HCT116 (cell line): ENCODE measurements around the gene ADAMTS15. TPM values are rescaled to one million over a fixed set of nuclear protein-coding genes. Genes with fewer than 3 reads are reported as not detected.

Experiments
- ATAC-seq: fragments of 200-7000 bp; cut with Tn5 transposase; 2 replicates; pipeline ENCODE4 v1.9.1; 2020; ENCODE audit warnings: mild to moderate bottlenecking, moderate library complexity
- BruUV-seq: library from RNA; stranded (reverse); fragments of 400-500 nt; replicated peaks from 2 replicates; lab custom pipeline; 2021; lab: Mats Ljungman, UMichigan
- CTCF ChIA-PET: fragments of 300-600 bp; sonication (Branson Sonifier 250); formaldehyde crosslinking; loops from one replicate; lab custom pipeline; 2021; ENCODE audit warnings: antibody characterized with exemption; lab: Charles Lee
- POLR2A ChIA-PET: fragments of 300-600, 350-600 bp; sonication (Branson Sonifier 250); formaldehyde crosslinking; loops from one replicate; lab custom pipeline; 2021; ENCODE audit warnings: antibody characterized with exemption; lab: Charles Lee
- RAD21 ChIA-PET, 2 experiments: fragments of 300-600 bp; sonication (Branson Sonifier 250); formaldehyde crosslinking; loops; one replicate each; lab custom pipeline; 2023; ENCODE audit warnings: low total read pairs in 2 of 2; ENCODE audit not compliant: uncharacterized antibody in 2 of 2, unreplicated experiment in 2 of 2, low non-redundant PET in 1 of 2; lab: Charles Lee
- DNase-seq: peaks from one replicate; pipeline ENCODE4 v3.0.0-alpha.2; 2010; ENCODE audit warnings: low read depth, low spot score
- H2AFZ ChIP-seq: fragments of 200-600 bp; shearing (Covaris generic), sonication (generic); 2 replicates; pipeline ENCODE4 v1.6.1; 2017; ENCODE audit warnings: low read depth, mixed run types, mixed read lengths, antibody characterized with exemption, low read length; ENCODE audit not compliant: poor library complexity, severe bottlenecking
- H3K27ac ChIP-seq: 2 replicates; pipeline ENCODE4 v1.5.1; 2012; ENCODE audit warnings: low read depth, low read length
- H3K27me3 ChIP-seq: fragments of 200-600 bp; sonication (generic); 2 replicates; pipeline ENCODE4 v1.6.1; 2016; ENCODE audit warnings: mixed run types, low read length, mixed read lengths; ENCODE audit not compliant: insufficient read depth
- H3K36me3 ChIP-seq, 2 experiments: fragments of 200-500 bp in 1 of 2; fragments of 200-600 bp in 1 of 2; sonication (Bioruptor generic) in 1 of 2; sonication (generic) in 1 of 2; 2 replicates each; pipeline versions ENCODE4 v1.5.1 to v1.6.1; 2014 to 2016; ENCODE audit warnings: low read length in 2 of 2, inconsistent platforms in 1 of 2, mixed read lengths in 1 of 2, mixed run types in 1 of 2; ENCODE audit not compliant: insufficient read depth in 2 of 2, control insufficient read depth in 1 of 2
- H3K4me1 ChIP-seq, 2 experiments: fragments of 200-600 bp in 1 of 2; sonication (generic) in 1 of 2; 2 replicates each; pipeline versions ENCODE4 v1.5.1 to v1.6.1; 2012 to 2017; ENCODE audit warnings: low read length in 2 of 2, inconsistent platforms in 1 of 2, mild to moderate bottlenecking in 1 of 2, mixed read lengths in 1 of 2, mixed run types in 1 of 2, moderate library complexity in 1 of 2; ENCODE audit not compliant: insufficient read depth in 2 of 2, control insufficient read depth in 1 of 2
- H3K4me2 ChIP-seq: fragments of 200-600 bp; sonication (generic); 2 replicates; pipeline ENCODE4 v1.6.1; 2017; ENCODE audit warnings: mixed run types, low read length, mixed read lengths
- H3K4me3 ChIP-seq, 2 experiments: fragments of 200-600 bp in 1 of 2; sonication (generic) in 1 of 2; replicated peaks in 1 of 2; 2 replicates each; pipeline ENCODE4 v1.5.1; 2011 to 2016; ENCODE audit warnings: low read length in 2 of 2, control low read depth in 1 of 2, low read depth in 1 of 2, mild to moderate bottlenecking in 1 of 2, mixed read lengths in 1 of 2, mixed run types in 1 of 2
- H3K79me2 ChIP-seq: fragments of 200-600 bp; sonication (generic); 2 replicates; pipeline ENCODE4 v1.6.1; 2017; ENCODE audit warnings: mild to moderate bottlenecking, mixed run types, low read length, moderate library complexity, mixed read lengths; ENCODE audit not compliant: insufficient read depth
- H3K9ac ChIP-seq: fragments of 200-600 bp; sonication (generic); 2 replicates; pipeline ENCODE4 v1.6.1; 2016; ENCODE audit warnings: low read length, mixed read lengths
- H3K9me2 ChIP-seq: fragments of 200-600 bp; sonication (generic), shearing (Covaris generic); 2 replicates; pipeline ENCODE4 v1.6.1; 2017; ENCODE audit warnings: mixed run types, mild to moderate bottlenecking, moderate library complexity; ENCODE audit not compliant: insufficient read depth
- H3K9me3 ChIP-seq, 2 experiments: fragments of 200-500 bp in 1 of 2; fragments of 200-600 bp in 1 of 2; sonication (Bioruptor generic) in 1 of 2; sonication (generic) in 1 of 2; 2 replicates each; pipeline ENCODE4 v1.6.1; 2014 to 2017; ENCODE audit warnings: low read length in 2 of 2, mixed read lengths in 2 of 2, inconsistent platforms in 1 of 2, low read depth in 1 of 2, mild to moderate bottlenecking in 1 of 2, mixed run types in 1 of 2, moderate library complexity in 1 of 2; ENCODE audit not compliant: control insufficient read depth in 1 of 2, insufficient read depth in 1 of 2
- H4K20me1 ChIP-seq: fragments of 200-600 bp; sonication (generic), shearing (Covaris generic); 2 replicates; pipeline ENCODE4 v1.6.1; 2017; ENCODE audit warnings: mixed run types, mild to moderate bottlenecking, moderate library complexity; ENCODE audit not compliant: insufficient read depth
- ATF3 ChIP-seq: IDR thresholded peaks from 2 replicates; pipeline ENCODE4 v1.6.1; 2012
- CEBPB ChIP-seq: IDR thresholded peaks from 2 replicates; pipeline ENCODE4 v1.6.1; 2012; ENCODE audit warnings: low read depth
- CTCF ChIP-seq, 3 experiments: fragments of 200-600 bp in 1 of 3; sonication (generic) in 1 of 3; IDR thresholded peaks in 2 of 3; conservative IDR thresholded peaks in 1 of 3; 2 replicates each; pipeline ENCODE4 v1.5.1; 2012 to 2017; ENCODE audit warnings: low read depth in 2 of 3, low read length in 2 of 3, antibody characterized with exemption in 1 of 3, borderline replicate concordance in 1 of 3, control low read depth in 1 of 3, mild to moderate bottlenecking in 1 of 3, mixed read lengths in 1 of 3, mixed run types in 1 of 3, moderate library complexity in 1 of 3; ENCODE audit not compliant: insufficient read depth in 1 of 3
- EZH2phosphoT487 ChIP-seq: fragments of 200-600 bp; IDR thresholded peaks from 2 replicates; pipeline ENCODE4 v1.6.1; 2018; ENCODE audit warnings: antibody characterized with exemption, borderline replicate concordance
- FOSL1 ChIP-seq: IDR thresholded peaks from 2 replicates; pipeline ENCODE4 v1.6.1; 2012; ENCODE audit warnings: low read depth
- JUND ChIP-seq: IDR thresholded peaks from 2 replicates; pipeline ENCODE4 v1.6.1; 2012
- MAX ChIP-seq: IDR thresholded peaks from 2 replicates; pipeline ENCODE4 v1.6.1; 2012
- POLR2A ChIP-seq: IDR thresholded peaks from 2 replicates; pipeline ENCODE4 v1.7.0; 2011; ENCODE audit warnings: borderline replicate concordance; ENCODE audit not compliant: insufficient read depth, insufficient read length; ENCODE audit errors: extremely low read depth
- POLR2AphosphoS5 ChIP-seq: IDR thresholded peaks from 2 replicates; pipeline ENCODE4 v1.6.1; 2011; ENCODE audit warnings: mild to moderate bottlenecking, low read depth, low read length, moderate library complexity
- RAD21 ChIP-seq: IDR thresholded peaks from 2 replicates; pipeline ENCODE4 v1.6.1; 2012; ENCODE audit warnings: low read depth, mild to moderate bottlenecking
- REST ChIP-seq: IDR thresholded peaks from 2 replicates; pipeline ENCODE4 v1.6.1; 2012; ENCODE audit warnings: low read depth
- SIN3A ChIP-seq: IDR thresholded peaks from 2 replicates; pipeline ENCODE4 v1.6.1; 2012; ENCODE audit warnings: low read depth
- TCF7L2 ChIP-seq: IDR thresholded peaks from 2 replicates; pipeline ENCODE4 v1.7.0; 2011; ENCODE audit warnings: borderline replicate concordance, inconsistent platforms; ENCODE audit not compliant: insufficient read depth, insufficient read length; ENCODE audit errors: extremely low read depth
- YY1 ChIP-seq: IDR thresholded peaks from 2 replicates; pipeline ENCODE4 v1.6.1; 2011; ENCODE audit warnings: low read length, low read depth, moderate library complexity, mild to moderate bottlenecking; ENCODE audit not compliant: insufficient replicate concordance; ENCODE audit errors: extremely low read depth
- ZBTB33 ChIP-seq: IDR thresholded peaks from 2 replicates; pipeline ENCODE4 v1.6.1; 2011; ENCODE audit warnings: mild to moderate bottlenecking, low read length, moderate library complexity; ENCODE audit not compliant: insufficient replicate concordance; ENCODE audit errors: extremely low read depth
- ZFX ChIP-seq: fragments of 450-650 bp; IDR thresholded peaks from 2 replicates; pipeline ENCODE4 v1.6.1; 2017
- ZNF274 ChIP-seq: fragments of 200-500 bp; sonication (Bioruptor generic); IDR thresholded peaks from 2 replicates; pipeline ENCODE4 v1.6.1; 2014; ENCODE audit warnings: mild to moderate bottlenecking, low read depth, low read length, inconsistent platforms
- intact Hi-C: fragments of 100-400 bp; cut with micrococcal nuclease; formaldehyde crosslinking; loops from 2 replicates; pipeline ENCODE4 v1.10.0; 2022
- total RNA-seq: library from RNA; stranded (reverse); gene quantifications from one replicate; pipeline ENCODE4 v1.2.1, GENCODE V29; 2021; ENCODE audit not compliant: unreplicated experiment

The ADAMTS15 gene
- total RNA-seq, 1 experiment from 2014 or later, result 0.44 TPM

GRCh38 chr11:130418756-130419155 is 29.7 kb upstream of the ADAMTS15 start (continued):
- no peak for TF ChIP-seq JUND
- no peak for TF ChIP-seq CEBPB
- no peak for TF ChIP-seq ZFX
- no peak for TF ChIP-seq SIN3A

GRCh38 chr11:130420478-130421198 is 27.8 kb upstream of the ADAMTS15 start:
- POLR2A ChIA-PET, result no interaction called here
- no peak for DNase-seq
- CTCF ChIA-PET, result no interaction called here
- Histone ChIP-seq H3K4me1 (no peaks in the 10 kb centered on the region), H3K27me3 (peaks cover 29% of the 10 kb centered on the region; the same call in 1 of the 2 replicates), H3K36me3 (no peaks in the 10 kb centered on the region), H3K9ac (no peak overlapping the region), H3K79me2 (no peaks in the 10 kb centered on the region), H2AFZ (no peak overlapping the region), H3K9me2 (no peaks in the 10 kb centered on the region), H3K27ac (no peak overlapping the region), H4K20me1 (no peaks in the 10 kb centered on the region), H3K4me3 (no peak overlapping the region), H3K9me3 (no peaks in the 10 kb centered on the region), H3K4me2 (no peak overlapping the region)
- no TSS peak for BruUV-seq
- ATAC-seq, result no peak
- intact Hi-C loops, result no loop called here
- RAD21 ChIA-PET, result no interaction called here
- TF ChIP-seq ZNF274, result no peak
- TF ChIP-seq FOSL1, result no peak
- no peak for TF ChIP-seq YY1
- TF ChIP-seq ATF3, result no peak
- TF ChIP-seq TCF7L2, result no peak
- TF ChIP-seq REST, result no peak
- no peak for TF ChIP-seq RAD21
- no peak for TF ChIP-seq ZFX
- no peak for TF ChIP-seq POLR2AphosphoS5
- TF ChIP-seq MAX, result no peak
- TF ChIP-seq SIN3A, result no peak
- no peak for TF ChIP-seq POLR2A
- TF ChIP-seq EZH2phosphoT487, result no peak
- no peak for TF ChIP-seq CTCF (IDR thresholded peaks at IDR 0.05 in 2 of 3, conservative IDR thresholded peaks at IDR 0.05 in 1 of 3; ENCODE audit: borderline replicate concordance in 1 of 3, insufficient read depth in 1 of 3, low read depth in 2 of 3, low read length in 2 of 3)
- TF ChIP-seq ZBTB33, result no peak
